GM12878 (cell line): ENCODE measurements around the gene SIGLECL1. TPM values are rescaled to one million over a fixed set of nuclear protein-coding genes. Genes with fewer than 3 reads are reported as not detected.

Experiments
- KDM1A ChIP-seq: fragments of 200-600 bp; sonication (generic); IDR thresholded peaks from 2 replicates; pipeline ENCODE4 v1.6.1; 2016; ENCODE audit warnings: borderline replicate concordance
- NFIC ChIP-seq: IDR thresholded peaks from 2 replicates; pipeline ENCODE4 v1.6.1; 2012; ENCODE audit warnings: low read depth, mild to moderate bottlenecking, inconsistent platforms, low read length, moderate library complexity
- POU2F2 ChIP-seq: IDR thresholded peaks from 3 replicates; pipeline ENCODE4 v1.6.1; 2011; ENCODE audit warnings: low read depth, mild to moderate bottlenecking, low read length, borderline replicate concordance
- SMAD5 ChIP-seq: IDR thresholded peaks from 2 replicates; pipeline ENCODE4 v1.6.1; 2016; ENCODE audit warnings: antibody characterized with exemption, low read depth
- ZNF274 ChIP-seq: IDR thresholded peaks from one replicate; pipeline ENCODE4 v1.8.0; 2011; ENCODE audit not compliant: insufficient read length, insufficient read depth
- polyA plus RNA-seq, 11 experiments: library from polyadenylated mRNA; depleted of rRNA in 4 of 11; unstranded in 6 of 11; stranded (reverse) in 5 of 11; fragments of >200 nt; fragmentation: Nextera tagmentation in 4 of 11; fragmentation: Illumina TruSeq in 1 of 11; extraction: Ambion mirVana in 4 of 11; extraction: Trizol in 1 of 11; gene quantifications; 1 replicate in 1 of 11; 2 replicates in 10 of 11; pipeline versions ENCODE4 v1.2.1 to v1.2.3, GENCODE V29; 2011 to 2016; ENCODE audit warnings: inconsistent platforms in 2 of 11, missing spikeins in 2 of 11, low read depth in 1 of 11
- total RNA-seq, 4 experiments: library from RNA; depleted of rRNA in 3 of 4; stranded (reverse); fragments of >200 nt in 3 of 4; fragmentation: Illumina TruSeq in 1 of 4; extraction: Trizol in 1 of 4; gene quantifications; 2 replicates each; pipeline versions ENCODE4 v1.2.1 to v1.2.3, GENCODE V29; 2013 to 2021
- TF ChIP-seq, protein P1 (sequence below): IDR thresholded peaks from 2 replicates; pipeline ENCODE4 v1.6.1; 2012; ENCODE audit warnings: improper control_type of control experiment, low read depth, low read length; ENCODE audit not compliant: insufficient replicate concordance
- TF ChIP-seq, protein P2 (sequence below): IDR thresholded peaks from 2 replicates; pipeline ENCODE4 v1.6.1; 2011; ENCODE audit warnings: low read depth, mild to moderate bottlenecking, low read length, moderate library complexity, borderline replicate concordance; ENCODE audit errors: extremely low read depth
- TF ChIP-seq, protein P3 (sequence below): fragments of 450-650 bp; IDR thresholded peaks from 2 replicates; pipeline ENCODE4 v1.6.1; 2017; ENCODE audit warnings: mild to moderate bottlenecking, moderate library complexity
- TF ChIP-seq, protein P4 (sequence below): fragments of 450-650 bp; IDR thresholded peaks from 2 replicates; pipeline ENCODE4 v1.6.1; 2017; ENCODE audit warnings: borderline replicate concordance

The SIGLECL1 gene
- total and polyA plus RNA-seq, 10 of the 15 experiments (the other 5 are each of a cell fraction or from before 2014, with no cell fraction given) = not detected

DNA sequence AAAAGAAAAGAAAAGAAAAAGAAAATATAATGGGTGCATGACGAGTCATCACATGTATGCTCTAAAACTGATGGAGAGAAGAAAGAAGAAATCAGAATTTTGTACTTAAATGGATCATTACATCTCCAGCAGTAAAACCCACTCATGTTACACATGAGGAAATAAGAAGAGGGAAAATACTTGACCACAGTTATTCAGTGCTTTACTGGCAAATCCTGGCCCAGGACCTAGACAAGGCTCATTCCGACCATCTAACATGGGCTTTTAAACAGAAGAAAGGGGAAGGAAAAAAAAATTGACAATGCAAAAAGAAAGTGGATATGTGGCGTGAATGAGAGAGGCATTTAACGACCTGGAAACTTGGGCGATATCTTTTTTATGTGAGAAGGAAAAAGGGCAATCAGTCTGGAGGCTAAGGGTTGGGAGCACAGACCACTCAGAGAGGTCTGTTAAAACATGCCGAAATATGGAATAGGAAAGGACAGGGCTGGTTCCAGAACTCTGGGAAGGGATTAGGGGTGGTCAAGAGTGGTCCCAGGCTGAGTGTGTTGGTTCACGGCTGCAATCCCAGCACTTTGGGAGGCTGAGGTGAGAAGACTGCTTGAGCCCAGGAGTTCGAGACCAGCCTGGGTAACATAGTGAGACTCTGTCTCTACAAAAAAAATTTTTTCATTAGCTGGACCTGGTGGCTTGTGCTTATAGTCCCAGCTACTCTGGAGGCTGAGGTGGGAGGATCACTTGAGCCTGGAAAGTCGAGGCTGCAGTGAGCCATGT is 1.6 kb downstream of the SIGLECL1 start (continued):
- TF ChIP-seq, protein P1, sequence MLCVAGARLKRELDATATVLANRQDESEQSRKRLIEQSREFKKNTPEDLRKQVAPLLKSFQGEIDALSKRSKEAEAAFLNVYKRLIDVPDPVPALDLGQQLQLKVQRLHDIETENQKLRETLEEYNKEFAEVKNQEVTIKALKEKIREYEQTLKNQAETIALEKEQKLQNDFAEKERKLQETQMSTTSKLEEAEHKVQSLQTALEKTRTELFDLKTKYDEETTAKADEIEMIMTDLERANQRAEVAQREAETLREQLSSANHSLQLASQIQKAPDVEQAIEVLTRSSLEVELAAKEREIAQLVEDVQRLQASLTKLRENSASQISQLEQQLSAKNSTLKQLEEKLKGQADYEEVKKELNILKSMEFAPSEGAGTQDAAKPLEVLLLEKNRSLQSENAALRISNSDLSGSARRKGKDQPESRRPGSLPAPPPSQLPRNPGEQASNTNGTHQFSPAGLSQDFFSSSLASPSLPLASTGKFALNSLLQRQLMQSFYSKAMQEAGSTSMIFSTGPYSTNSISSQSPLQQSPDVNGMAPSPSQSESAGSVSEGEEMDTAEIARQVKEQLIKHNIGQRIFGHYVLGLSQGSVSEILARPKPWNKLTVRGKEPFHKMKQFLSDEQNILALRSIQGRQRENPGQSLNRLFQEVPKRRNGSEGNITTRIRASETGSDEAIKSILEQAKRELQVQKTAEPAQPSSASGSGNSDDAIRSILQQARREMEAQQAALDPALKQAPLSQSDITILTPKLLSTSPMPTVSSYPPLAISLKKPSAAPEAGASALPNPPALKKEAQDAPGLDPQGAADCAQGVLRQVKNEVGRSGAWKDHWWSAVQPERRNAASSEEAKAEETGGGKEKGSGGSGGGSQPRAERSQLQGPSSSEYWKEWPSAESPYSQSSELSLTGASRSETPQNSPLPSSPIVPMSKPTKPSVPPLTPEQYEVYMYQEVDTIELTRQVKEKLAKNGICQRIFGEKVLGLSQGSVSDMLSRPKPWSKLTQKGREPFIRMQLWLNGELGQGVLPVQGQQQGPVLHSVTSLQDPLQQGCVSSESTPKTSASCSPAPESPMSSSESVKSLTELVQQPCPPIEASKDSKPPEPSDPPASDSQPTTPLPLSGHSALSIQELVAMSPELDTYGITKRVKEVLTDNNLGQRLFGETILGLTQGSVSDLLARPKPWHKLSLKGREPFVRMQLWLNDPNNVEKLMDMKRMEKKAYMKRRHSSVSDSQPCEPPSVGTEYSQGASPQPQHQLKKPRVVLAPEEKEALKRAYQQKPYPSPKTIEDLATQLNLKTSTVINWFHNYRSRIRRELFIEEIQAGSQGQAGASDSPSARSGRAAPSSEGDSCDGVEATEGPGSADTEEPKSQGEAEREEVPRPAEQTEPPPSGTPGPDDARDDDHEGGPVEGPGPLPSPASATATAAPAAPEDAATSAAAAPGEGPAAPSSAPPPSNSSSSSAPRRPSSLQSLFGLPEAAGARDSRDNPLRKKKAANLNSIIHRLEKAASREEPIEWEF = no peak
- TF ChIP-seq, protein P2, sequence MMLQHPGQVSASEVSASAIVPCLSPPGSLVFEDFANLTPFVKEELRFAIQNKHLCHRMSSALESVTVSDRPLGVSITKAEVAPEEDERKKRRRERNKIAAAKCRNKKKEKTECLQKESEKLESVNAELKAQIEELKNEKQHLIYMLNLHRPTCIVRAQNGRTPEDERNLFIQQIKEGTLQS = no peak
- TF ChIP-seq NFIC (no peak), POU2F2 (no peak), SMAD5 (no peak), KDM1A (no peak), ZNF274 (no peak)
- TF ChIP-seq, protein P3, sequence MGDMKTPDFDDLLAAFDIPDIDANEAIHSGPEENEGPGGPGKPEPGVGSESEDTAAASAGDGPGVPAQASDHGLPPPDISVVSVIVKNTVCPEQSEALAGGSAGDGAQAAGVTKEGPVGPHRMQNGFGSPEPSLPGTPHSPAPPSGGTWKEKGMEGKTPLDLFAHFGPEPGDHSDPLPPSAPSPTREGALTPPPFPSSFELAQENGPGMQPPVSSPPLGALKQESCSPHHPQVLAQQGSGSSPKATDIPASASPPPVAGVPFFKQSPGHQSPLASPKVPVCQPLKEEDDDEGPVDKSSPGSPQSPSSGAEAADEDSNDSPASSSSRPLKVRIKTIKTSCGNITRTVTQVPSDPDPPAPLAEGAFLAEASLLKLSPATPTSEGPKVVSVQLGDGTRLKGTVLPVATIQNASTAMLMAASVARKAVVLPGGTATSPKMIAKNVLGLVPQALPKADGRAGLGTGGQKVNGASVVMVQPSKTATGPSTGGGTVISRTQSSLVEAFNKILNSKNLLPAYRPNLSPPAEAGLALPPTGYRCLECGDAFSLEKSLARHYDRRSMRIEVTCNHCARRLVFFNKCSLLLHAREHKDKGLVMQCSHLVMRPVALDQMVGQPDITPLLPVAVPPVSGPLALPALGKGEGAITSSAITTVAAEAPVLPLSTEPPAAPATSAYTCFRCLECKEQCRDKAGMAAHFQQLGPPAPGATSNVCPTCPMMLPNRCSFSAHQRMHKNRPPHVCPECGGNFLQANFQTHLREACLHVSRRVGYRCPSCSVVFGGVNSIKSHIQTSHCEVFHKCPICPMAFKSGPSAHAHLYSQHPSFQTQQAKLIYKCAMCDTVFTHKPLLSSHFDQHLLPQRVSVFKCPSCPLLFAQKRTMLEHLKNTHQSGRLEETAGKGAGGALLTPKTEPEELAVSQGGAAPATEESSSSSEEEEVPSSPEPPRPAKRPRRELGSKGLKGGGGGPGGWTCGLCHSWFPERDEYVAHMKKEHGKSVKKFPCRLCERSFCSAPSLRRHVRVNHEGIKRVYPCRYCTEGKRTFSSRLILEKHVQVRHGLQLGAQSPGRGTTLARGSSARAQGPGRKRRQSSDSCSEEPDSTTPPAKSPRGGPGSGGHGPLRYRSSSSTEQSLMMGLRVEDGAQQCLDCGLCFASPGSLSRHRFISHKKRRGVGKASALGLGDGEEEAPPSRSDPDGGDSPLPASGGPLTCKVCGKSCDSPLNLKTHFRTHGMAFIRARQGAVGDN = no peak
- TF ChIP-seq, protein P4, sequence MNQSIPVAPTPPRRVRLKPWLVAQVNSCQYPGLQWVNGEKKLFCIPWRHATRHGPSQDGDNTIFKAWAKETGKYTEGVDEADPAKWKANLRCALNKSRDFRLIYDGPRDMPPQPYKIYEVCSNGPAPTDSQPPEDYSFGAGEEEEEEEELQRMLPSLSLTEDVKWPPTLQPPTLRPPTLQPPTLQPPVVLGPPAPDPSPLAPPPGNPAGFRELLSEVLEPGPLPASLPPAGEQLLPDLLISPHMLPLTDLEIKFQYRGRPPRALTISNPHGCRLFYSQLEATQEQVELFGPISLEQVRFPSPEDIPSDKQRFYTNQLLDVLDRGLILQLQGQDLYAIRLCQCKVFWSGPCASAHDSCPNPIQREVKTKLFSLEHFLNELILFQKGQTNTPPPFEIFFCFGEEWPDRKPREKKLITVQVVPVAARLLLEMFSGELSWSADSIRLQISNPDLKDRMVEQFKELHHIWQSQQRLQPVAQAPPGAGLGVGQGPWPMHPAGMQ = no peak
